SK-N-MC (cell line): ENCODE measurements around the gene RCSD1.

Experiments used
- EZH2 ChIP-seq: fragments of 200-600 bp; sonication (generic); IDR thresholded peaks from one replicate; pipeline ENCODE4 v1.6.1; 2017; ENCODE audit warnings: antibody characterized with exemption
- POLR2AphosphoS5 ChIP-seq: IDR thresholded peaks from 2 replicates; pipeline ENCODE4 v1.6.1; 2012; ENCODE audit warnings: mild to moderate bottlenecking, low read depth, low read length, borderline replicate concordance

GRCh38 chr1:167675440-167675839, 45.4 kb downstream of the RCSD1 start:
- TF ChIP-seq EZH2 (no peak), POLR2AphosphoS5 (no peak)
